Ascending aorta (tissue), 2 donors: ENCODE results near the gene SDK2. TPM values are rescaled to one million over a fixed set of nuclear protein-coding genes. Genes with fewer than 3 reads are reported as not detected.
"Not testable (repeated sequence)": the region's sequence is repeated elsewhere in the genome, so short reads cannot be mapped to it uniquely, and the experiment has no call there.

ENCODE experiments used
- DNase-seq, 2 donors: peaks; one replicate each; pipeline ENCODE4 v3.0.0-alpha.2; 2019; ENCODE audit warnings: low spot score in 2 of 2
- H3K27ac ChIP-seq, 2 donors: fragments of 200-600 bp; sonication (generic); one replicate each; pipeline ENCODE4 v1.5.1; 2016 to 2017; ENCODE audit warnings: mild to moderate bottlenecking in 1 of 2
- H3K27me3 ChIP-seq: fragments of 200-600 bp; sonication (generic); one replicate; pipeline ENCODE4 v1.5.1; 2017
- H3K36me3 ChIP-seq, 2 donors: fragments of 200-600 bp; sonication (generic); one replicate each; pipeline ENCODE4 v1.5.1; 2016
- H3K4me1 ChIP-seq, 2 donors: fragments of 200-600 bp; sonication (generic); one replicate each; pipeline ENCODE4 v1.5.1; 2016 to 2017; ENCODE audit warnings: mild to moderate bottlenecking in 1 of 2
- H3K4me3 ChIP-seq, 2 donors: fragments of 200-600 bp; sonication (generic); one replicate each; pipeline ENCODE4 v1.5.1; 2016 to 2017; ENCODE audit warnings: mild to moderate bottlenecking in 1 of 2
- H3K9me3 ChIP-seq, 2 donors: fragments of 200-600 bp; sonication (generic); one replicate each; pipeline ENCODE4 v1.5.1; 2016
- CTCF ChIP-seq, 3 experiments: fragments of 200-600 bp in 2 of 3; fragments of 450-650 bp in 1 of 3; sonication (generic) in 2 of 3; IDR thresholded peaks; one replicate each; pipeline ENCODE4 v1.5.1; 2016 to 2019; ENCODE audit warnings: antibody characterized with exemption in 3 of 3, mild to moderate bottlenecking in 1 of 3, moderate library complexity in 1 of 3
- intact Hi-C: fragments of 100-400 bp; cut with DNase I; formaldehyde crosslinking; loops from one replicate; pipeline ENCODE4 v1.15.1; 2023
- total RNA-seq: library from RNA; depleted of rRNA; stranded (reverse); fragments of >200 nt; gene quantifications from one replicate; pipeline ENCODE4 v1.1.0, GENCODE V29; 2016

Gene SDK2
- total RNA-seq, 1 donor from 2014 or later, result 8.1 TPM

GRCh38 chr17:73462823-73463222, 181.4 kb downstream of the SDK2 start:
- no peak for TF ChIP-seq CTCF (IDR thresholded peaks at IDR 0.05)

DNA sequence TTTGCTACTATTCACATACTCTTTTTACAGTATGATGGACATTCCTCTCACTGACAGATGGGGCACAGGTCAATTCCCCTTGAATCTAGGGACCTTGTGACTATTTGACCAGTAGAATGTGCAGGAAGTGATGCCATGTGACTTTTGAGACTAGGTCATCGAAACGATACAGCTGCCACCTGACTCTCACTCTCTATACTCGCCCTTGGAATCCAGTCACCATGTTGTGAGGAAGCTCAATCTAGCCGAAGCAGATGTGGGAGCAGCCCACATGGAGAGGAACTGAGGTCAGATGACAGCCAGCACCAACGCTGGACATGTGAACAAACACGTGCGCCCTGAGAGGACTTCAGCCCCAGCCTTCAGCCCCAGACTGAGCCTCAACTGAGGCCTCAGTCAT, 184.3 kb downstream of the SDK2 start:
- intact Hi-C loops, result no loop called here
- no peak for DNase-seq
- TF ChIP-seq CTCF (IDR thresholded peaks at IDR 0.05), result no peak
- Histone ChIP-seq H3K36me3 (no peaks in the 10 kb centered on the region), H3K9me3 (no peaks in the 10 kb centered on the region), H3K27me3 (no peaks in the 10 kb centered on the region), H3K4me3 (no peak overlapping the region), H3K27ac (no peak overlapping the region), H3K4me1 (peaks cover 0 to 6% of the 10 kb centered on the region in 2 donors)

More at GRCh38 chr17:73462823-73463222, 181.4 kb downstream of the SDK2 start:
- Histone ChIP-seq H3K4me3 (no peak overlapping the region), H3K9me3 (no peaks in the 10 kb centered on the region), H3K36me3 (no peaks in the 10 kb centered on the region), H3K27ac (no peak overlapping the region), H3K27me3 (no peaks in the 10 kb centered on the region), H3K4me1 (no peaks in the 10 kb centered on the region)
- intact Hi-C loops, result no loop called here
- DNase-seq, result no peak

- intact Hi-C loops, result no loop called here
- no peaks in the 10 kb centered on the region for H3K27me3 ChIP-seq
- no peak for TF ChIP-seq CTCF (IDR thresholded peaks at IDR 0.05)
- no peak overlapping the region for H3K27ac ChIP-seq
- H3K36me3 ChIP-seq, result no peaks in the 10 kb centered on the region
- DNase-seq, result no peak
- no peaks in the 10 kb centered on the region for H3K9me3 ChIP-seq
- peaks cover 0 to 6% of the 10 kb centered on the region in 2 donors for H3K4me1 ChIP-seq
- no peak overlapping the region for H3K4me3 ChIP-seq
Observed at GRCh38 chr17:73455767-73456166, 188.5 kb downstream of the SDK2 start.

GRCh38 chr17:73455050-73455687, 189.1 kb downstream of the SDK2 start:
- DNase-seq, result peak in 1 of 2 donors; percentile 68
- no peaks in the 10 kb centered on the region for H3K9me3 ChIP-seq
- no peak overlapping the region for H3K27ac ChIP-seq
- intact Hi-C loops, result no loop called here
- no peaks in the 10 kb centered on the region for H3K36me3 ChIP-seq
- peaks cover 0 to 6% of the 10 kb centered on the region in 2 donors for H3K4me1 ChIP-seq
- no peaks in the 10 kb centered on the region for H3K27me3 ChIP-seq
- no peak for TF ChIP-seq CTCF (IDR thresholded peaks at IDR 0.05)
- H3K4me3 ChIP-seq, result no peak overlapping the region

DNA sequence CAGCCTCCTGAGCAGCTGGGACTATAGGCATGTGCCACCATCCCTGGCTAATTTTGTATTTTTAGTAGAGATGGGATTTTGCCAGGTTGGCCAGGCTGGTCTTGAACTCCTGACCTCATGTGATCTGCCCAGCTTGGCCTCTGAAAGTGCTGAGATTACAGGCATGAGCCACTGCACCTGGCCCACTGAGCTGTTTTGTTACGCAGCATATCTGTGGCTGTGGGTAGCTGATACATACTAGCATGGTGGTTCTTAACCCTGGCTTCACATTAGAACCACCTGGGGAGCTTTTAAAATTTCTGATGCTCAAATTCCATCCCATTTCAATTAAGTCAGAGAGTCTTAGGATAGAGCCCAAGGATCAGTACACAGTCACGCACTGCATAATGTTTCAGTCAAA, 190.8 kb downstream of the SDK2 start:
- H3K27ac ChIP-seq, H3K4me3 ChIP-seq, H3K9me3 ChIP-seq, intact Hi-C loops, DNase-seq, H3K4me1 ChIP-seq, H3K27me3 ChIP-seq, H3K36me3 ChIP-seq: not testable (repeated sequence)

GRCh38 chr17:73453090-73453489, 191.2 kb downstream of the SDK2 start:
- no peak for TF ChIP-seq CTCF (IDR thresholded peaks at IDR 0.05)
- intact Hi-C loops, result no loop called here
- H3K4me3 ChIP-seq, result no peak overlapping the region
- H3K36me3 ChIP-seq, result no peaks in the 10 kb centered on the region
- peaks cover 0 to 6% of the 10 kb centered on the region in 2 donors for H3K4me1 ChIP-seq
- H3K9me3 ChIP-seq, result no peaks in the 10 kb centered on the region
- no peak for DNase-seq
- no peak overlapping the region for H3K27ac ChIP-seq
- no peaks in the 10 kb centered on the region for H3K27me3 ChIP-seq
